ENCODE data around the gene C10orf90.

GRCh38 chr10:126639084-126639483, 31.4 kb downstream of the C10orf90 start:
- no peak for TF ChIP-seq POLR2A (IDR thresholded peaks at IDR 0.05)
- TF ChIP-seq CTCF (IDR thresholded peaks at IDR 0.05): no peak
